ENCODE data around the gene APOBEC3F.

GRCh38 chr22:39010946-39011345, 29.7 kb upstream of the APOBEC3F start:
- TF ChIP-seq CTCF (IDR thresholded peaks at IDR 0.05; ENCODE audit: low read length) (no peak), EZH2 (IDR thresholded peaks at IDR 0.05; ENCODE audit: borderline replicate concordance, low read length) (no peak)
